Measurements from ENCODE around the gene KLHL1. TPM values are rescaled to one million over a fixed set of nuclear protein-coding genes. Genes with fewer than 3 reads are reported as not detected.

Gene KLHL1
- total and polyA plus RNA-seq, 10 donors: 0.02 TPM; not detected in 9

- TF ChIP-seq POLR2AphosphoS5 (IDR thresholded peaks at IDR 0.05): no peak
- TF ChIP-seq, protein P1, sequence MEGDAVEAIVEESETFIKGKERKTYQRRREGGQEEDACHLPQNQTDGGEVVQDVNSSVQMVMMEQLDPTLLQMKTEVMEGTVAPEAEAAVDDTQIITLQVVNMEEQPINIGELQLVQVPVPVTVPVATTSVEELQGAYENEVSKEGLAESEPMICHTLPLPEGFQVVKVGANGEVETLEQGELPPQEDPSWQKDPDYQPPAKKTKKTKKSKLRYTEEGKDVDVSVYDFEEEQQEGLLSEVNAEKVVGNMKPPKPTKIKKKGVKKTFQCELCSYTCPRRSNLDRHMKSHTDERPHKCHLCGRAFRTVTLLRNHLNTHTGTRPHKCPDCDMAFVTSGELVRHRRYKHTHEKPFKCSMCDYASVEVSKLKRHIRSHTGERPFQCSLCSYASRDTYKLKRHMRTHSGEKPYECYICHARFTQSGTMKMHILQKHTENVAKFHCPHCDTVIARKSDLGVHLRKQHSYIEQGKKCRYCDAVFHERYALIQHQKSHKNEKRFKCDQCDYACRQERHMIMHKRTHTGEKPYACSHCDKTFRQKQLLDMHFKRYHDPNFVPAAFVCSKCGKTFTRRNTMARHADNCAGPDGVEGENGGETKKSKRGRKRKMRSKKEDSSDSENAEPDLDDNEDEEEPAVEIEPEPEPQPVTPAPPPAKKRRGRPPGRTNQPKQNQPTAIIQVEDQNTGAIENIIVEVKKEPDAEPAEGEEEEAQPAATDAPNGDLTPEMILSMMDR (IDR thresholded peaks at IDR 0.05 in 8 of 11, conservative IDR thresholded peaks at IDR 0.05 in 3 of 11): no peak
- no peak for TF ChIP-seq POLR2A (IDR thresholded peaks at IDR 0.05)
- no peak overlapping the region for H3K27ac ChIP-seq
- no peak overlapping the region for H3K4me3 ChIP-seq
- DNase-seq: no peak
- peaks cover 0 to 23% (median 15%) of the 10 kb centered on the region in 8 donors for H3K9me3 ChIP-seq
- H3K27me3 ChIP-seq (replicated peaks in 1 of 7): no peaks in the 10 kb centered on the region
- H3K4me1 ChIP-seq: no peaks in the 10 kb centered on the region
- intact Hi-C loops (cut with DNase I; ENCODE audit: low total_unique reads): no loop called here
- H3K36me3 ChIP-seq: no peaks in the 10 kb centered on the region
Measured at GRCh38 chr13:69817333-69817869, 290.9 kb downstream of the KLHL1 start.

DNA sequence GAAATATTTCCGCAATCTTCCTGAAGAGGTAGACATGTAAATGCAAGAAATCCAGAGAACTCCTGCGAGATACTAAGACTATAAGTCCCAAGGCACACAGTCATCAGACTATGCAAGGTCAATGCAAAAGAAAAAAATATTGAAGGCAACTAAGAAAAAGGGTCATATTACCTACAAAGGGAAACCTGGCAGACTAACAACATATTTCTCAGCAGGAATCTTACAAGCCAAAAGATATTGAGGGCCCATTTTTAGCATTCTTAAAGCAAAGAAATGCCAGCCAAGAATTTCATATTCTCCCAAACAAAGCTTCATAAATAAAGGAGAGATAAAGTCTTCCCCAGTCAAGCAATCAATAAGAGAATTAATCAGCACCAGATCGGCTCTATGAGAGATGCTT lies 299.1 kb downstream of the KLHL1 start:
- TF ChIP-seq POLR2A (IDR thresholded peaks at IDR 0.05) (no peak), POLR2AphosphoS5 (IDR thresholded peaks at IDR 0.05) (no peak)
- TF ChIP-seq, protein P1 (IDR thresholded peaks at IDR 0.05 in 8 of 11, conservative IDR thresholded peaks at IDR 0.05 in 3 of 11): no peak
- Histone ChIP-seq H3K27me3 (replicated peaks in 1 of 7) (no peaks in the 10 kb centered on the region), H3K4me3 (no peak overlapping the region), H3K4me1 (no peaks in the 10 kb centered on the region), H3K27ac (no peak overlapping the region), H3K36me3 (no peaks in the 10 kb centered on the region), H3K9me3 (peaks cover 0 to 29% (median 7%) of the 10 kb centered on the region in 8 donors)
- DNase-seq: no peak
- intact Hi-C loops (cut with DNase I; ENCODE audit: low total_unique reads): no loop called here
- WGBS, 5 donors: 80 to 91% (median 83%) methylated on average over 3 of the region's 3 CpGs

DNA sequence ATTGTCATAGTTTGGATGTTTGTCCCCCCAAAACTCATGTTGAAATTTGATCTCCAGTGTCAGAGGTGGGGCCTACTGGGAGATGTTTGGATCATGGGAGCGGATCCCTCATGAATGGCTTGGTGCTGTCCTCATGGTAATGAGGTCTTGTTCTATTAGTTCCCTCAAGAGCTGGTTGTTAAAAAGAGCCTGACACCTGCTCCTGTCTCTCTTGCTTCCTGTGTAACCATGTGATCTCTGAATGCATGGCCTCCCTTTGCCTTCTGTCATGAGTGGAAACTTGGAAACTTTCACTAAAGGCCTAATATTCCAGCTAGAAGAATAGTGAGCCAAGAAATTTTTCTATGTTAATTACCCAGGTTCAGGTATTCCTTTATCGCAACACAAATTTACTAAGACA lies 312.0 kb downstream of the KLHL1 start:
- no peaks in the 10 kb centered on the region for H3K36me3 ChIP-seq
- no peak overlapping the region for H3K27ac ChIP-seq
- no peaks in the 10 kb centered on the region for H3K27me3 ChIP-seq (replicated peaks in 1 of 7)
- WGBS, 5 donors: 91 to 98% (median 92%) methylated on average over 2 of the region's 2 CpGs
- intact Hi-C loops (cut with DNase I; ENCODE audit: low total_unique reads): no loop called here
- no peaks in the 10 kb centered on the region for H3K9me3 ChIP-seq
- H3K4me1 ChIP-seq: no peaks in the 10 kb centered on the region
- DNase-seq: no peak
- TF ChIP-seq, protein P1 (IDR thresholded peaks at IDR 0.05 in 8 of 11, conservative IDR thresholded peaks at IDR 0.05 in 3 of 11): no peak
- no peak for TF ChIP-seq POLR2AphosphoS5 (IDR thresholded peaks at IDR 0.05)
- no peak for TF ChIP-seq POLR2A (IDR thresholded peaks at IDR 0.05)
- no peak overlapping the region for H3K4me3 ChIP-seq

- no peaks in the 10 kb centered on the region for H3K4me1 ChIP-seq
- no peaks in the 10 kb centered on the region for H3K27me3 ChIP-seq (replicated peaks in 1 of 7)
- TF ChIP-seq, protein P1 (IDR thresholded peaks at IDR 0.05 in 8 of 11, conservative IDR thresholded peaks at IDR 0.05 in 3 of 11): no peak
- TF ChIP-seq POLR2AphosphoS5 (IDR thresholded peaks at IDR 0.05) (no peak), POLR2A (IDR thresholded peaks at IDR 0.05) (no peak)
- no peak overlapping the region for H3K27ac ChIP-seq
- intact Hi-C loops (cut with DNase I; ENCODE audit: low total_unique reads): no loop called here
- no peaks in the 10 kb centered on the region for H3K36me3 ChIP-seq
- peaks cover 0 to 3% (median 0%) of the 10 kb centered on the region in 8 donors for H3K9me3 ChIP-seq
- DNase-seq: no peak
- 37 to 69% (median 51%) methylated on average over 3 of the region's 3 CpGs for WGBS, 5 donors
- H3K4me3 ChIP-seq: no peak overlapping the region
Measured at GRCh38 chr13:69793783-69794453, 314.3 kb downstream of the KLHL1 start.

Data from spleen (tissue), 11 donors.